Central memory CD4-positive, alpha-beta T cell (primary cell): ENCODE results near the gene UBE2R2.
"Not testable (repeated sequence)": the region's sequence is repeated elsewhere in the genome, so short reads cannot be mapped to it uniquely, and the experiment has no call there.

Experiments used
- DNase-seq: peaks from one replicate; pipeline ENCODE4 v3.0.0; 2022

Gene UBE2R2

DNA sequence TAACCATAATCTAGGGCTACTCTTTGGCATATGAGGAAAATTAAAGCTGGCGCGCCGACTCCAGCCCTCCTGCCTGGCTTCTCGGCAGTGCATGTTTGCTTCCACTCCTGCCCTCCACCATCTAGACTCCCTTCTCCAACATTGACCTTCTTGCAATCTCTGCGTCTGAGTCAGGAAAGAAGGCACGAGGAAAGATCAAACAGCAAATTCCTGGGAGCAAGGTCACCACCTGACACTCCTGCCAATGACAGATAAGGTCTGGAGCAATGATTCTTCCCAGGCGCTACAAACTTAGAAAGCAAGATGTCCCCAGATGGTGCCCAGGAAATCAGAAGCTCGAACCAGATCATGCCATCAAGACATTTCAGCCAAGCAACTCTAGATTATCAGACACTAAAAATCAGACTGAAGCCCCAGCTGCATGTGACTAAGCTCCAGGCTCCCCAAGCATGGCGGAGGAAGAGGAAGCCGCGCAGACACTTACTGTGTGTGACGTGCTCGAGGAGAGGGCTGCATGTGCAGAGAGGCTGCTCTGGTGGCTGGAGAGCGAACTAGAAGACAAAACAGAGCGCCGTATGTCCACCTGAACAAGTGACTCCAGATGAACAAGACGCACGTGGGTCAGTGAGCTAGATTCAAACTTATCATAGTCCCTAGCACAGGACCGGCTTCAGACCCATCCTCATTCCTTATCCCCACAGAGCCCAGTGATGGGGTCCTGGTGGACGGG lies 115.3 kb downstream of the UBE2R2 start:
- no peak for DNase-seq

DNA sequence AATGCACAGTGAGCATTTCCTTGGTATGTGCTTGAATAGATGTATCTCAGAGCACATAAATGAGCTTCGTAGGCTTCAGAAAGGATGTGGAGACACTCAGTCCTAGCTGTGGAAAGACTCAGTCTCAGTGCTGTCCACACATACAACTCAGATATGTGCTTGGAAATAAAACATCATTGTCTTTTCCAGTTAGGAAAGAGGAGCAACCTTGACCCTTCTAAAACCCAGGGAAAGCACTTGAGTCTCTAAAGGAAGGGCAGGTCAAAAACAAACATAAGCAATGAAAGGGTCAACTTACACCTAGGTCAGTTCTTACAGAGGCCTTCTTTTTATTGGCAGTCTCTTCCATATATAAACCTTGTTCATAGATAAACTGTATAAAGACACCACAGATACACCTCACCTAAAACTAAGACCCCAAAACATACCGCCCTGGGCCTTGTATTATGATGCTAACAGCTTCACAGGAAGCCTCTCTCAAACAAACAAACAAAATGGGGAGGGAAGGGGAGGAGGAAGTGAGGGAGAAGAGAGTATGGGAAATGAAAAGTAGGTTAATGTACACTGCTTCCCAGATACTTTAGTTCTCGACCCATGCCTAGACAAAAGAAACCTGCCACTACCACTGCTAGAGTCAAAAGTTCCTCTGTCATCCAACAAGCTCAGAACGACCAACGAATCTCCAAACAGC lies 117.4 kb downstream of the UBE2R2 start:
- DNase-seq, result no peak

DNA sequence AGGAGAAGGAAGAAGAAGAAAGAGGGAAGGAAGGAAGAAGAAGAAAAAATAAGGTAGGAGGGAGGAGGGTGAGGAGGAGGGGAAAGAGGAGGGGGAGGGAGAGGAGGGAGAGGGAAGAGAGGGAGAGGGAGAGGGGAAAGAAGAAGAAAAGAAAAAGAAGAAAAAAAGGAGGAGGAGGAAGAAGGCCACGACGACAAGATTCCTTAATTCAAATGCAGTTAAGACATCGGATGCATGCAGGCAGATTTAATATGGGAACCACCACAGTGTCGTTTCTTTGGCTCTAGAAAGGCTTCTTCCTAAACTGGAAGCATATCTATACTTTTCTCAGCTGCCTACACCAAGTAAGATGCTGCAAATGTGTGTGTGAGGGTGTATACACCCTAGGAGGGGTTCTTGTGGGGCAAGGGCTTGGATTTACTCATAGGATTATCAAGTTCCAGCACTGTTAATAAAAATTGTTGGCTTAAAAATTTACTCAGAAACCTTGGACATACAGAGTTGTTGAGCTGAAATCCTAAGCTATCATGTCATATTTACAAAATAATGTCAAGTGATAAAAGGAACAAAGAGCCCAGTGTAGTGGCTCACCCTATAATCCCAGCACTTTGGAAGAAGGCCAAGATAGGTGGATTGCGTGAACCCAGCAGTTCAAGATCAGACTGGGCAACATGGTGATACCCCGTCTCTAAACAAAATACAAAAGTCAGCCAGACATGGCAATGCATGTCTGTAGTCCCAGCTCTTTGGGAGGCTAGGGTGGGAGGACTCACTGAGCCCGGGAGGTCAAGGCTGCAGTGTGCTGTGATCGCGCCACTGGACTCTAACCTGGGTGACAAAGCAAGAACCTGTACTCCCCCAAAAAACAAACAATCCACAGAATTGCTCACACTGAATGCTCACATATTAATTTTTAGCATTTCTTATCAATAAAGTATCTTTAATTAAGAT lies 123.2 kb downstream of the UBE2R2 start:
- DNase-seq, result no peak

DNA sequence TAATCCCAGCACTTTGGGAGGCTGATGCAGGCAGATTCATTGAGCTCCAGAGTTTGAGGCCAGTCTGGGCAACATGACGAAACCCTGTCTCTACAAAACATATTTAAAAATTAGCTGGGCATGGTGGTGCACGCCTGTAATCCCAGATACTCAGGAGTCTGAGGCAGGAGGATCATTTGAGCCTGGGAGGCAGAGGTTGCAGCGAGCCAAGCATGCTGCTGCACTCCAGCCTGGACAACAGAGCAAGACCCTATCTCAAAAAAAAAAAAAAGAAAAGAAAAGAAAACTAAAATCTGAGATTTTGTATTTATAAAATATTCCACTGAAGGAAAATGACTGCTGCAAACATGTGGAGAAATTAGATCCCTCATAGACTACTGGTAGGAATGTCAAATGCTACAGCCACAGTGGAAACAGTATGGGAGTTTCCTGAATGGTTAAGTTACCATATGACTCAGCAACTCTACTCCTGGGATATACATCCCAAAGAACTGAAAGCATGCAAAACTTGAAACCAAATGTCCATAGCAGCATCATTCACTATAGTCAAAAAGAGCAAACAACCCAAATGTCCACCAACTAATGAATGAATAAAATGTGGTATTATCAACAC lies 125.6 kb downstream of the UBE2R2 start:
- DNase-seq, result no peak

DNA sequence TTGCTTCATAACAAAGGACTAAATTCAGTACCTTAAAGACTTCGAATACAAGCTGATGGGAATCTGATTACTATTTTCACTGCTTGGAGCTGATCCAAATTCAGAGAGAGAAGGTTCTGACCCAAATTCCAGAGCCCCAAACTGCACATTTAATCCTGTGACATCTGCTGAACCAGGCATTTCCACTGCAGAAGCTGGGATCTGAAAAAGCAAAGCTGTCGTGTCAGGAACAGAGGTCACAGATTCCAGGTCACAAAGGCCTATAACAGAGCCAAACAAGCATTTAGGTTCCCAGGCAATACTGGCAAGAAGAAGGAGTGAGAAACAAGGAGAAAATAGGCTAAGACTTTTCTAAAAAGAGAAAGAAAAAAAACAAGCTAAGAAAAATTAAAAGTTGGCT lies 126.4 kb downstream of the UBE2R2 start:
- DNase-seq, result no peak

DNA sequence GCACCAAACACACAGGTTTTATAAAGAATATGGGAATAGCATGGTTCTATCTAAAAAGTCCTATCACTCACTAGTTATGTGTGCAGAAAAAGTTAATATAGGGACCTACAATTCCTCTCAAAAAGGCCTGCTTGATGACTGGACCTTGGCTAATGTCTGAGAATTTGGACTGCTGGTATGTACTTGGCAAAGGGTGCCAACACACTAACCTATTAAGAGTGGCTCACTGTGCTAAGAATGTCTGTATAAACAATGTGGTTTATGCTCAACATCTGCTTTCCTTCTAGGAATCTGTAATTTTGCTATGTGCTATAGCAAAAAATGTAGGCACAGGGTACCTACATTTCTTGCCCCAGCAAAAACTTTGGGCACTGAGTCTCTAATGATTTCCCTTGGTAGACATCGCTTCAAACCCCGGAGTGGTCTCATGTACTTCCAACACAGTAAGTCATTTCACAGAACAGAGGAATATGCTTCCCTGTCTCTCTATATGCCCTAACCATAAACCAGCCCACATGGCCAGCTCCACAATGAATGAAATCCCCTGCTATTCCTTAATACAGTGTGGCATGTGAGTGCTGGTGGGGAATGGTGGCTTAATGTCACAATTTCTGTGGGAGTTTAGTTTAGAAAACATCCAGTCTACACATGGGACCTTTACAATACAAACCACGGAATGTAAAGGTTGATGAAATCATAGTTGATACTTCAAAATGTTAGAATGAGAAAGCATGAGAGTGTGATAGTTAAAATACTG lies 130.0 kb downstream of the UBE2R2 start:
- DNase-seq, result no peak

DNA sequence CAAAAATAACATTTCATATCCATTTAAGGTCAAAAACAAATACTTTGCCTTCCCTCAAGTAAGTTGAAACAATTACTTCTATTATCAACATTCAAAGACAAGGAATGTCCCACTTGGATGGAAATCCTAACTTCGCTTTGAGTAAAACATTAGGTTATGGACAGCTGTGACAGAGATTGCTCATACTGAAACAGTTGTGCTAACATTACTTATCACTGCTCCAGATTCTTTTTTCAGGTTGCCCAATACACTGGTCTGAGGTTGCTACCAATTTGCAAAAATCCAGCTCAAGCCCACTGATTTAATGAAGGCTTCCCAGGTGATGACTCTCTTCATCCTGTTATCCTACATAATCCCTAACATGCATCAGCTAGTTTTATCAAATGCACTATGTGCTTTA lies 133.4 kb downstream of the UBE2R2 start:
- no peak for DNase-seq

DNA sequence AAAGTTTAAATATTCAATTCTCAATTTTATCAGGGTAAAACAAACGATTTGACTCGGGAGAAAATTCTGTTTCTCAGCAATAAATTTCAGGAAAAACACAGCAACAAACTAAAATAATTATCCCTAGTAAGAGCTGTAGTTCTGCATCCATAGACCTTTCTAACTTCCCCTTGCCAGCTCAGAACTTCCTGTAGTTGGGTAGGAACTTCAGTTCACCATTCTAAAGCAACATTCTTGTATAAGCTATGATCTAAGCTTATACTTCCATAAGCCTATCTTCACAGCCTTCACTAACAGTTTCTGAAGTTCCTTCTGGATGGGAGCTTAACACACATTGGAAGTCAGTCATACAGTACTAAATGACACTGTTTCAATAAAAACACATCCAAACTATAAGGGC lies 135.1 kb downstream of the UBE2R2 start:
- no peak for DNase-seq

DNA sequence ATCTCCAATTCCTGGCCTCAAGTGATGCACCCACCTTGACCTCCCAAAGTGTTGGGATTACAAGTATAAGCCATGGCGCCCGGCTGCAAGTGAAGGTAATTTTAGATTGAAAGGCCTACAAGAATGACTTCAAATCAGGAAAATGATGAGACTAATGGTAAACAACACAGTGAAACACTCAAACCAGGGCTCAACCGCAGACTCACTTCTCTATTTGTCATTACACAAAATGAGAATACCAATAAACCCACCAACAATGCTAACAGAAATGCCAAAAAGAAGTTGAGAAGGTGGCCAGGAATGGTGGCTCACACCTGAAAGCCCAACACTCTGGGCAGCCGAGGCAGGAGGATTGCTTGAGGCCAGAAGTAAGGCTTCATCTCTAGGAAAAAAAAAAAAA lies 139.6 kb downstream of the UBE2R2 start:
- no peak for DNase-seq

DNA sequence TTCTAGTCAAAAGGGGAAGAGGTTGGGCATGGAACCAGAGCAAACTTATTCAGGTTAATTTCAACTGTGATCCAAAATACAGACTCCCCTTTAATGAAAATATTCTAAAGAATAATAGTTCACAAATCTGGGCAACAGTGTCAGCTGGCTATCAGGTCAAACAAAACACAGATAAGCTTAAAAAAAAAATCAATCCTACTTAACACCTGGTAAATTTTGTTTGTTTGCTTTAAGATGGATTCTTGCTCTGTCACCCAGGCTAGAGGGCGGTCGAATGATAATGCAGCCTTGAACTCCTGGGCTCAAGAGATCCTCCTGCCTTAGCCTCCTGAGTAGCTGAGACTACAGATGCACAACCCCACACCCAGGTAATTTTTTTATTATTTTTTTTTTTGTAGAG lies 142.8 kb downstream of the UBE2R2 start:
- DNase-seq, result no peak

DNA sequence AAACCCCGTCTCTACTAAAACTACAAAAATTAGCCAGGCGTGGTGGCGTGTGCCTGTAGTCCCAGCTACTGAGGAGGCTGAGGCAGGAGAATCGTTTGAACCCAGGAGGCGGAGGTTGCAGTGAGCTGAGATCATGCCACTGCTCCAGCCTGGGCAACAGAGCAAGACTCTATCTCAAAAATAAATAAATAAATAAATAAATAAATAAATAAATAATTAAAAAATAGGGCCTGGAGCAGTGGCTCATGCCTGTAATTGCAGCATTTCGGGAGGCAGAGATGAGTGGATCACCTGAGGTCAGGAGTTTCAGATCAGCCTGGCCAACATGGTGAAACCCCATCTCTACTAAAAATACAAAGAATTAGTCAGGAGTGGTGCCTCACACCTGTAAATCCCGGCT lies 145.5 kb downstream of the UBE2R2 start:
- DNase-seq, result not testable (repeated sequence)

DNA sequence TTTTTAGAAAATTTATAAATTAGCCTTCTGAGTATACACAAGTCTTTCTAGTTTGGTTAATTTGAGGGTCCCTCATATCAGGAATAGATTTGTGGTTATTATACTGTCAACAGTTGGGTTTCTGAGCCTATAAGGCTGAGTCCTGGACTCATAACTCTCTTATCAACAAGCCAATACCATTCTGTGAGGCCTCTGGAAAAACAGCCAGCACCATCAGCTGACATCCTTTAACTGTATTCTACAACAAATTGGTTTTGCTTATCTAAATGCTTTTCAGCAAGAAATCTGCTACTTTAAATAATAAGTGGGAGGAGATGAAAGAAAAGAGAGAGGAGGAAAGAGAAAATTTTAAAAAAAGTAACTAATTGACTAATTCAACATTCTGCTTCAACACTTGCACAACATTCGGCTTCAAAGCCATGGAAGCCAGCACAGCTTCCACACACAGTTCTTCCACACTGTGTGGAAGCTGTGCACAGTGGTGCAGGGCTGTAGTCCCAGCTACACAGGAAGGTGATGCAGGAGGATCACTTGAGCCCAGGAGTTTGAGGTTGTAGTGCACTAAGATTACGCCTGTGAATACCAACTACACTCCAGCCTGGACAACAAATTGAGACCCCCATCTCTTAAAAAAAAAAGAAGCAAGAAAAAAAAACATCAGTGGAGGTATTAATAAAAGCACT lies 147.3 kb downstream of the UBE2R2 start:
- DNase-seq, result no peak
